Ramos (cell line): ENCODE results near the gene SLC22A6.
"Not testable (repeated sequence)": the region's sequence is repeated elsewhere in the genome, so short reads cannot be mapped to it uniquely, and the experiment has no call there.

ENCODE experiments used
- in situ Hi-C: fragments of 300-500 bp; cut with MboI; formaldehyde crosslinking; loops from one replicate; pipeline ENCODE4 v1.14.3; 2022; ENCODE audit warnings: low sequenced_read_pairs; ENCODE audit not compliant: unreplicated experiment

The SLC22A6 gene

GRCh38 chr11:62988276-62988675 is 3.5 kb upstream of the SLC22A6 start:
- in situ Hi-C loops, result no loop called here

GRCh38 chr11:62985041-62985750 is 429 bp upstream of the SLC22A6 start:
- in situ Hi-C loops, result no loop called here

GRCh38 chr11:62983536-62984199 is 1.1 kb downstream of the SLC22A6 start:
- in situ Hi-C loops, result no loop called here

GRCh38 chr11:62981743-62982142 is 3.0 kb downstream of the SLC22A6 start:
- in situ Hi-C loops, result no loop called here

GRCh38 chr11:62980133-62980760 is 4.5 kb downstream of the SLC22A6 start:
- in situ Hi-C loops, result no loop called here

GRCh38 chr11:62976109-62976508 is 8.7 kb downstream of the SLC22A6 start:
- in situ Hi-C loops, result no loop called here

GRCh38 chr11:62974848-62975522 is 9.8 kb downstream of the SLC22A6 start:
- in situ Hi-C loops, result no loop called here

GRCh38 chr11:62965574-62965973 is 19.2 kb downstream of the SLC22A6 start:
- in situ Hi-C loops, result no loop called here

GRCh38 chr11:62962391-62962790 is 22.4 kb downstream of the SLC22A6 start:
- in situ Hi-C loops, result no loop called here

GRCh38 chr11:62961017-62961570 is 23.7 kb downstream of the SLC22A6 start:
- in situ Hi-C loops, result no loop called here

- in situ Hi-C loops, result no loop called here
Observed at GRCh38 chr11:62959422-62959980, 25.3 kb downstream of the SLC22A6 start.

GRCh38 chr11:62958547-62959421 is 26.0 kb downstream of the SLC22A6 start:
- in situ Hi-C loops, result no loop called here

- in situ Hi-C loops, result no loop called here
Observed at GRCh38 chr11:62957147-62957546, 27.6 kb downstream of the SLC22A6 start.

GRCh38 chr11:62954478-62954877 is 30.3 kb downstream of the SLC22A6 start:
- in situ Hi-C loops, result no loop called here

- in situ Hi-C loops, result no loop called here
Observed at GRCh38 chr11:62953811-62954210, 31.0 kb downstream of the SLC22A6 start.

- in situ Hi-C loops, result no loop called here
Observed at GRCh38 chr11:62948765-62949320, 35.9 kb downstream of the SLC22A6 start.

GRCh38 chr11:62945538-62945937 is 39.2 kb downstream of the SLC22A6 start:
- in situ Hi-C loops, result not testable (repeated sequence)

GRCh38 chr11:62937528-62937927 is 47.2 kb downstream of the SLC22A6 start:
- in situ Hi-C loops, result not testable (repeated sequence)

GRCh38 chr11:62934496-62934785 is 50.3 kb downstream of the SLC22A6 start:
- in situ Hi-C loops, result no loop called here
